ENCODE data around the gene TMEM168.
"Not testable (repeated sequence)": the region's sequence is repeated elsewhere in the genome, so short reads cannot be mapped to it uniquely, and the experiment has no call there.

The TMEM168 gene

DNA sequence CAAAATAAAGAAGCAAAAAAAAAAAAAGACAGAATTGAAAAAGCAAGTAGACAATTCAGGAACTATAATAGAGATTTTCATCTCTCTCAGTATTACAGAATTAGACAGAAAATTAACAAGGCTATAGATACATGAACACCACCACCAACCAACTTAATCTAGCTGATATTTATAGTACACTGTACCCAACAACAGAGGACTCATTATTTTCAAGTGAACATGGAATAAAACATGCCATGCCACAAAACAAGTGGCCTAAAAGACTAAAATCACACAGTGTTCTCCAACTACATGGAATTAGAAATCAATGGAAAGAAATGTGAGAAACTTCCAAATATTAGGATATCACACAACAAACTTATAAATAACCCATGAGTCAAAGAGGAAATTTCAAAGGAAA lies 9.1 kb downstream of the TMEM168 start:
- FAIRE-seq (no peak), DNase-seq (ENCODE audit: low spot score) (no peak)

DNA sequence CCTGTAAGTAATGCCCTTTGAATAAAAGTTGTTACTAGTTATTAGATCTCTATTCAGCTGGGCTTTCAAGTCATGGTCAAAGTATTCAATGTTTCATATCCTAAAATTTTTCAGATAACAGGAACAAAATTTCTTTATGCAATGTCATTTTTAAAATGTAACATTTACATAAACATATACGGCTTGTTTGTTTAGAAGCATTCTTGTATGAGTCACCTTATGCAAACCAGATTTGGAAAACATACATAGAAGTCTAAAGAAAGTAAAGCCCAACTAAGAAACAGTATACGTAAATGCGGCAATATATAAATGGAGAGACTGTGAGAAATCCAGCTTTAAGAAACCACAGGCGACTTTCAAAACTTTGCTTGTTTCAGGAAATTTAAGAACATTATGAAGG lies 10.5 kb downstream of the TMEM168 start:
- no peak for FAIRE-seq
- no peak for DNase-seq (ENCODE audit: low spot score)

- FAIRE-seq (no peak), DNase-seq (ENCODE audit: low spot score) (no peak)
These were observed 12.8 kb downstream of the TMEM168 start for GRCh38 chr7:112777406-112777805.

DNA sequence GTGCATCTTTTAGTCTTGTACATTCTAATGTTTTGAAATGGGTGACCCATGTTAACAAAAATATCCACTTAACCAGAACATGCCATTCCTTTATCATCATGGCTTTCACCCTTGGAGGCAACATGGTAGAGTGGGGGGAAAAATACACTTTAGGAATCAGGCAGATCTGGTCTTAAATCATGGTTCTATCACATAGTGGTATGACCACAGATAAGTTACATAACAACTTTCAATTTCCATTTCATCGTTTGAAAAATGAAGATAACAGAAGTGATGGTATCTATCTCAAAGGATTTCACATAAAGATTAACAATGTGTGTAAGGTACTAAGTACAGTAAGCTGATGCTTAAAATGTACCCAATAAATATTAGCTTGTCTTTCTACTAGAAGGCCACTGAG lies 19.0 kb downstream of the TMEM168 start:
- DNase-seq (ENCODE audit: low spot score) (no peak), FAIRE-seq (no peak)

- DNase-seq (ENCODE audit: low spot score) (no peak), FAIRE-seq (no peak)
These were observed 20.1 kb downstream of the TMEM168 start for GRCh38 chr7:112770051-112770450.

DNA sequence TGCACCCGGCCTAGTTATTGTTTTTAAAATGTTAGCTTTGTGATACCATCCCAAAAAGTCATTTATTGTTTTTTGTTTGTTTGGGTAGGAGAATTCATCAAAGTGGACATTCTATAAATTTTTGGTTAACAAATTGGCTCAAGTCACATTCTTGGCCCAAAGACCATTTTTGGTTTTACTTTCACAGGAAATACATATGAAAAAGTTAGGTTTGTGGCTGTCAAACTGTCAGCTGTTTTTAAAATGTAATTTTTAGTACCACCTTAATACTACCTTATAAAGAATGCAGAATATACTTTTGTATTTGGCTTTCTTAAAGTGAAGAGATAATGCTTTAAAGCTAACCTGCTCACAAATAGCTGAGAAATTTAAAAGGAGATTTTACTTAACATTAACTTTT lies 25.1 kb downstream of the TMEM168 start:
- FAIRE-seq (no peak), DNase-seq (ENCODE audit: low spot score) (no peak)

GRCh38 chr7:112763996-112764395 lies 26.2 kb downstream of the TMEM168 start:
- FAIRE-seq = peak; percentile 68
- no peak for DNase-seq (ENCODE audit: low spot score)

DNA sequence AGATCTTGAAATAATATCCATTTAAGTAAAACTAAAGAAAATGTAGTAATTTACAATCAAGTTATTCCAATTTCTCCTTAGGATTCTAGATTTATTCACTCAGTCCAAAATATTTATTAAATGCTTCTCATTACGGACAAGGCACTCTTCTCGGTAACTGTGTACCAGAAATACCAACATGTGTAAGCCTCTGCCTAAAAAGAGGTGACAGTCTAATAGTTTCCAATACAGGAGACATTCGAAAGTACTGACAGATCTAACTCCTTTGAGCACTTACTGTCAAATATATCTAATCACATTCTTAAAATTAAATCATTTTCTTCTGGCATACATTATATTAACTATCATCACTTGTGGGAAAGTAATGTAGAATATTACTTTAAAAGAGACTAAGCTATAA lies 26.9 kb downstream of the TMEM168 start:
- DNase-seq (ENCODE audit: low spot score) (no peak), FAIRE-seq (no peak)

GRCh38 chr7:112759905-112760304 lies 30.3 kb downstream of the TMEM168 start:
- DNase-seq (ENCODE audit: low spot score) (no peak), FAIRE-seq (no peak)

- no peak for FAIRE-seq
- no peak for DNase-seq (ENCODE audit: low spot score)
These were observed 32.9 kb downstream of the TMEM168 start for GRCh38 chr7:112757337-112757736.

- no peak for DNase-seq (ENCODE audit: low spot score)
These were observed 36.9 kb downstream of the TMEM168 start for GRCh38 chr7:112753298-112753697.

DNA sequence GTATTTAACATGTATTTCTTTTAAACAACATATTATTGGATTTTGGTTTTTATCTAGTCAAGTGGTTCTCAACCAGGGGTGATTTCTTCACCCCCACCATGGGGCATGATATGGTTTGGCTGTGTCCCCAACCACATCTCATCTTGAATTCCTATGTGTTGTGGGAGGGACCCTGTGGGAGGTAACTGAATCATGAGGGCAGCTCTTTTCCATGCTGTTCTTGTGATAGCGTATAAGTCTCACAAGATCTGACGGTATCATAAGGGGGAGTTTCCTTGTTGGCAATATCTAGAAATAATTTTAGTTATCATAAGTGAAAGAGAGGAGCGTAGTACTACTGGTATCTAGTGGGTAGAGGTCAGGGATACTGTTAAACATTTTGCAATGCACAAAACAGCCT lies 37.6 kb downstream of the TMEM168 start:
- no peak for DNase-seq (ENCODE audit: low spot score)
- no peak for FAIRE-seq

More at GRCh38 chr7:112753298-112753697, 36.9 kb downstream of the TMEM168 start:
- no peak for FAIRE-seq

- DNase-seq (ENCODE audit: low spot score) (no peak), FAIRE-seq (no peak)
These were observed 40.4 kb downstream of the TMEM168 start for GRCh38 chr7:112749775-112750174.

GRCh38 chr7:112748381-112748780 lies 41.8 kb downstream of the TMEM168 start:
- FAIRE-seq = no peak

GRCh38 chr7:112745635-112746034 lies 44.6 kb downstream of the TMEM168 start:
- FAIRE-seq (no peak), DNase-seq (ENCODE audit: low spot score) (no peak)

More at GRCh38 chr7:112748381-112748780, 41.8 kb downstream of the TMEM168 start:
- no peak for DNase-seq (ENCODE audit: low spot score)

- no peak for DNase-seq (ENCODE audit: low spot score)
- no peak for FAIRE-seq
These were observed 45.4 kb downstream of the TMEM168 start for GRCh38 chr7:112744818-112745217.

GRCh38 chr7:112743811-112744210 lies 46.4 kb downstream of the TMEM168 start:
- DNase-seq (ENCODE audit: low spot score) (no peak), FAIRE-seq (no peak)

GRCh38 chr7:112740667-112741066 lies 49.5 kb downstream of the TMEM168 start:
- FAIRE-seq = no peak
- DNase-seq (ENCODE audit: low spot score) = no peak

DNA sequence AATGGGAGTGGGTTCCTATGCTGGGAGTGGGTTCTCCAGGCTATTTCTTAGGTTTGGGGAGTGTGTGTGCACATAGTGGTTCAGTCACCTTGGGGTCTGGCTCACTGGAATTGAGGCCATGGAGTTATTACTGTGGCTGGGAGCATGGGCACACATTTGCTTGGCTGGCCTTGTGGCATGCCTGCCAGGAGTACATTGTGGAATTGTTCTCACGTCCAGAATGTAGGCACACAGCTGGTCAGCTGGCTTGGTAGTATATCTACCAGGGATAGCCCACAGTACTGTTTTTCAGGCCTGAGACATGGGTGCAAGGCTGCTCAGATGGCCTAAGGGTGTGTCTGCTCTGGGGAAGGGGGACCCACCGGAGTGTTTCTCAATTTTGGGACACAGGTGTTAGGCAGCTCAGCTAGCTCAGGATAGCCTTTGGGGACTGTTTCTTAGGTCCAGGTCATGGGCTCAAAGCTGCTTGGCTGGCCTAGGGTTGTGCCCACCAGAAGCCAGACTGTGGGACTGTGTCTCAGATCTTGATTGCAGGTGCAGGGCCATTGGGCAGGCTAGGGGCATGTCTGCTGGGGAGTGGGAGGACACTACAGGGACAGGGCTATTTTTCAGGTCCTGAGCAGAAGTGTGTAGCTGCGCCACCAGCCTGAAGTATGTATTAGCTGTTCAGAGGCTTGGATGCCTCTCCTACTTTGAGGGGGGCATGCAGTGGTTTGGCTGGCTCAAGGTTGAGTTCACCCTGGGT lies 50.6 kb downstream of the TMEM168 start:
- FAIRE-seq (no peak), DNase-seq (ENCODE audit: low spot score) (no peak)

- DNase-seq (ENCODE audit: low spot score) (no peak), FAIRE-seq (no peak)
These were observed 54.9 kb downstream of the TMEM168 start for GRCh38 chr7:112735261-112735660.

- not testable (repeated sequence) for FAIRE-seq
These were observed 58.9 kb downstream of the TMEM168 start for GRCh38 chr7:112731324-112731723.

DNA sequence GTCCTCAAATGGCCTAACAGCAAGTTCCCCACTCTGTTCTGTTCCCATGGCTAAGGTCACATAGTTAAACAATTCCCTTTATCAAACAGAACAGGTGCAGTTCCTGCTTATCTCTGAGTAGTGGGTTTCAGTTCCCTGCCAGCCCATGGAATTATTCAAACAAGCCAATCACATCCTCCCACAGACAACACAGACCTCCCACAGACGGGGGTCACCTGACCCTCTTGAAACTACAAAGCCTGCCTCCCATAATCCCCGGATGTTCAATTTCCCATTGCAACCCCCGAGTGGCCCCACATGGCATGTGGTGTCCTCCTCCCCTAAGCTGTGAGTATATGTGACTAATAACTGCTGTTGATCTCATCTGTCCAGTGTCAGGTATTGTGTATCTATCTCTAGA lies 64.1 kb downstream of the TMEM168 start:
- DNase-seq (ENCODE audit: low spot score) (no peak), FAIRE-seq (no peak)

More at GRCh38 chr7:112731324-112731723, 58.9 kb downstream of the TMEM168 start:
- not testable (repeated sequence) for DNase-seq (ENCODE audit: low spot score)

DNA sequence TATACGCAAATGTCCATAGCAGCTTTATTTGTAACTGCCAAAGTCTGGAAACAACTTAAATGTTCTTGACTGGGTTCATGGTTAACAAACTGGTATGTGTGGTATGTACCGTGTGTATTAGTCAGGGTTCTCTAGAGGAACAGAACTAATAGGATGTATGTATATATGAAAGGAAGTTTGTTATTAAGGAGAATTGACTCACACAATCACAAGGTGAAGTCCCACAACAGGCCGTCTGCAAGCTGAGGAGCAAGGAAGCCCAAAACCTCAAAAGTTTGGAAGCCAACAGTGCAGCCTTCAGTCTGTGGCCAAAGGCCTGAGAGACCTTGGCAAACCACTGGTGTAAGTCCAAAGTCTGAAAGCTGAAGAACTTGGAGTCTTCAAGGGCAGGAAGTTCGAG lies 66.8 kb downstream of the TMEM168 start:
- DNase-seq (ENCODE audit: low spot score) (peak; percentile 89), FAIRE-seq (peak; percentile 90)
